Liver (tissue), 9 donors: ENCODE measurements around the gene NCS1. TPM values are rescaled to one million over a fixed set of nuclear protein-coding genes. Genes with fewer than 3 reads are reported as not detected.

ENCODE experiments used
- DNase-seq: peaks from one replicate; pipeline ENCODE4 v3.0.0-alpha.2; 2017; ENCODE audit warnings: low spot score
- H3K27ac ChIP-seq, 2 donors: one replicate each; pipeline ENCODE4 v1.7.0; 2013; ENCODE audit warnings: inconsistent platforms in 2 of 2, low read length in 2 of 2, control low read depth in 1 of 2, low read depth in 1 of 2, mild to moderate bottlenecking in 1 of 2
- H3K27me3 ChIP-seq, 4 donors: one replicate each; pipeline versions ENCODE4 v1.6.1 to v1.7.0; 2013; ENCODE audit warnings: low read length in 3 of 4, inconsistent platforms in 1 of 4, mild to moderate bottlenecking in 1 of 4, moderate library complexity in 1 of 4; ENCODE audit not compliant: control insufficient read depth in 4 of 4, insufficient read depth in 4 of 4
- H3K36me3 ChIP-seq, 4 donors: one replicate each; pipeline versions ENCODE4 v1.6.1 to v1.7.0; 2013; ENCODE audit warnings: low read length in 3 of 4, mild to moderate bottlenecking in 3 of 4, low read depth in 1 of 4, moderate library complexity in 1 of 4; ENCODE audit not compliant: control insufficient read depth in 4 of 4, insufficient read depth in 3 of 4
- H3K4me1 ChIP-seq, 4 donors: one replicate each; pipeline versions ENCODE4 v1.6.1 to v1.7.0; 2013; ENCODE audit warnings: low read length in 3 of 4, mild to moderate bottlenecking in 3 of 4, moderate library complexity in 1 of 4; ENCODE audit not compliant: control insufficient read depth in 4 of 4, insufficient read depth in 4 of 4
- H3K4me3 ChIP-seq, 3 donors: one replicate each; pipeline versions ENCODE4 v1.6.1 to v1.7.0; 2013; ENCODE audit warnings: low read length in 3 of 3, control low read depth in 1 of 3, low read depth in 1 of 3, mild to moderate bottlenecking in 1 of 3
- H3K9ac ChIP-seq, 2 donors: one replicate each; pipeline ENCODE4 v1.7.0; 2013; ENCODE audit warnings: low read length in 2 of 2, mild to moderate bottlenecking in 2 of 2, moderate library complexity in 2 of 2, control low read depth in 1 of 2, low read depth in 1 of 2
- H3K9me3 ChIP-seq, 4 donors: one replicate each; pipeline versions ENCODE4 v1.6.1 to v1.7.0; 2013; ENCODE audit warnings: low read length in 3 of 4; ENCODE audit not compliant: control insufficient read depth in 4 of 4
- ATF3 ChIP-seq: IDR thresholded peaks from 2 replicates; pipeline ENCODE4 v1.6.1; 2016; ENCODE audit warnings: antibody characterized with exemption
- EGR1 ChIP-seq, 2 donors: IDR thresholded peaks; 2 replicates each; pipeline ENCODE4 v1.6.1; 2016 to 2018; ENCODE audit warnings: antibody characterized with exemption in 2 of 2, low read depth in 2 of 2
- FOXA1 ChIP-seq: IDR thresholded peaks from 2 replicates; pipeline ENCODE4 v1.6.1; 2016; ENCODE audit warnings: antibody characterized with exemption
- GABPA ChIP-seq, 2 donors: IDR thresholded peaks in 1 of 2; conservative IDR thresholded peaks in 1 of 2; 2 replicates each; pipeline ENCODE4 v1.6.1; 2016; ENCODE audit warnings: antibody characterized with exemption in 2 of 2, mild to moderate bottlenecking in 1 of 2, moderate library complexity in 1 of 2
- HNF4A ChIP-seq, 2 donors: conservative IDR thresholded peaks; 2 replicates each; pipeline ENCODE4 v1.6.1; 2016; ENCODE audit warnings: antibody characterized with exemption in 2 of 2, mild to moderate bottlenecking in 2 of 2
- JUND ChIP-seq, 2 donors: IDR thresholded peaks; 2 replicates each; pipeline ENCODE4 v1.6.1; 2016; ENCODE audit warnings: antibody characterized with exemption in 2 of 2
- NR2F2 ChIP-seq: IDR thresholded peaks from 2 replicates; pipeline ENCODE4 v1.6.1; 2016; ENCODE audit warnings: antibody characterized with exemption
- RAD21 ChIP-seq, 2 donors: IDR thresholded peaks; 2 replicates each; pipeline ENCODE4 v1.6.1; 2016; ENCODE audit warnings: antibody characterized with exemption in 2 of 2, mild to moderate bottlenecking in 2 of 2
- RXRA ChIP-seq, 2 donors: IDR thresholded peaks; 2 replicates each; pipeline ENCODE4 v1.6.1; 2017 to 2018; ENCODE audit warnings: antibody characterized with exemption in 2 of 2, mild to moderate bottlenecking in 1 of 2
- SP1 ChIP-seq: IDR thresholded peaks from 2 replicates; pipeline ENCODE4 v1.6.1; 2018; ENCODE audit warnings: antibody characterized with exemption, mild to moderate bottlenecking
- TAF1 ChIP-seq: conservative IDR thresholded peaks from 2 replicates; pipeline ENCODE4 v1.6.1; 2016; ENCODE audit warnings: antibody characterized with exemption, mild to moderate bottlenecking
- YY1 ChIP-seq: IDR thresholded peaks from 2 replicates; pipeline ENCODE4 v1.6.1; 2016; ENCODE audit warnings: antibody characterized with exemption, mild to moderate bottlenecking
- WGBS: extraction: QIAGEN DNeasy Blood & Tissue Kit; methylation state at CpG from one replicate; pipeline ENCODE4 v1.1.7; 2013; 5-methylcytosine and 5-hydroxymethylcytosine counted together
- polyA plus RNA-seq, 2 donors: library from polyadenylated mRNA; stranded (reverse) in 1 of 2; unstranded in 1 of 2; fragments of 200-250 nt in 1 of 2; fragments of >200 nt in 1 of 2; fragmentation: Nextera tagmentation in 1 of 2; extraction: Ambion mirVana in 1 of 2; gene quantifications; one replicate each; pipeline versions ENCODE4 v1.2.1 to v1.2.3, GENCODE V29; 2013 to 2015
- total RNA-seq, 2 donors: library from RNA; depleted of rRNA; stranded (reverse); fragments of >200 nt; gene quantifications; one replicate each; pipeline ENCODE4 v1.2.3, GENCODE V29; 2014
- TF ChIP-seq, protein P1 (sequence below): fragments of 150-350 bp; IDR thresholded peaks from 2 replicates; pipeline ENCODE4 v1.5.1; 2017; ENCODE audit warnings: improper control_type of control experiment, low read depth, low read length; ENCODE audit not compliant: missing input control
- TF ChIP-seq, protein P2 (sequence below): IDR thresholded peaks from 2 replicates; pipeline ENCODE4 v1.6.1; 2016; ENCODE audit warnings: antibody characterized with exemption, mild to moderate bottlenecking
- TF ChIP-seq, protein P3 (sequence below): IDR thresholded peaks from 2 replicates; pipeline ENCODE4 v1.6.1; 2016; ENCODE audit warnings: antibody characterized with exemption
- donor health status: healthy.
- donor health status: healthy.
- donor health status: healthy.
- donor health status: healthy.
- donor health status: healthy.

NCS1 gene
- total and polyA plus RNA-seq, 4 donors, result 0.35 to 2.5 (median 1.2) TPM

DNA sequence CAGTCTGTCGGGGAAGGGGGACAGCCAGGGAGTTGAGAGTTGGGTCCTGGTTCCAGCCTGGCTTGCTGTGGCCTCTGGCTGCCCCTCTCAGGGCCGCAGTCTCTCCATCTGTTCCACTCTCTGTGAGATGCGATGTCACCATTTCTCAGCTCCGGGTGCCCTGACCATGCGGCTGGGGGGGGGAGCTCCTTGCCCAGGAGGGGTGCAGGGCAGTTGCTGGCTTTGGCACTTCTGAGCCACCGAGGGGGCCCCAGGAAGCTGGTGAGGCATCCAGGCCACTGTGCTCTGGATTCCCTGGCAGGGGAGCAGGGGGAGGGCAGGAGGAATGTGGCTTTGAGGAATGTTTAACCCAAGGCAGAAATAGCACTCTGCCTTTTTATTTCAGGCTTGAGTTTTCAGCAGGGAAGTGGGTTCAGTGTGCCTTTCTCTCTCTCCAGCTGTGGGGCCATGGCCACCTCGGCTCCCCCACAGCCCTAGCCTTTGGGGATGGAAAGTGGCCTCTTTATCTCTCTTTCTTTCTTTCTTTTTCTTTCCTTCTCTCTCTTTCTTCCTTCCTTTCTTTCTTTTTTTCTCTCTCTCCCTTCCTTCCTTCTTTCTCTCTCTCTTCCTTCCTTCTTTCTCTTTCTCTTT, 11.0 kb downstream of the NCS1 start:
- no peak overlapping the region for H3K4me3 ChIP-seq
- no peak overlapping the region for H3K9ac ChIP-seq
- TF ChIP-seq, protein P1, sequence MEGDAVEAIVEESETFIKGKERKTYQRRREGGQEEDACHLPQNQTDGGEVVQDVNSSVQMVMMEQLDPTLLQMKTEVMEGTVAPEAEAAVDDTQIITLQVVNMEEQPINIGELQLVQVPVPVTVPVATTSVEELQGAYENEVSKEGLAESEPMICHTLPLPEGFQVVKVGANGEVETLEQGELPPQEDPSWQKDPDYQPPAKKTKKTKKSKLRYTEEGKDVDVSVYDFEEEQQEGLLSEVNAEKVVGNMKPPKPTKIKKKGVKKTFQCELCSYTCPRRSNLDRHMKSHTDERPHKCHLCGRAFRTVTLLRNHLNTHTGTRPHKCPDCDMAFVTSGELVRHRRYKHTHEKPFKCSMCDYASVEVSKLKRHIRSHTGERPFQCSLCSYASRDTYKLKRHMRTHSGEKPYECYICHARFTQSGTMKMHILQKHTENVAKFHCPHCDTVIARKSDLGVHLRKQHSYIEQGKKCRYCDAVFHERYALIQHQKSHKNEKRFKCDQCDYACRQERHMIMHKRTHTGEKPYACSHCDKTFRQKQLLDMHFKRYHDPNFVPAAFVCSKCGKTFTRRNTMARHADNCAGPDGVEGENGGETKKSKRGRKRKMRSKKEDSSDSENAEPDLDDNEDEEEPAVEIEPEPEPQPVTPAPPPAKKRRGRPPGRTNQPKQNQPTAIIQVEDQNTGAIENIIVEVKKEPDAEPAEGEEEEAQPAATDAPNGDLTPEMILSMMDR, result no peak
- TF ChIP-seq YY1 (no peak), RXRA (IDR thresholded peaks at IDR 0.05) (peak in 1 of 2 donors; percentile 15), ATF3 (no peak), JUND (IDR thresholded peaks at IDR 0.05) (no peak), GABPA (IDR thresholded peaks at IDR 0.05 in 1 of 2, conservative IDR thresholded peaks at IDR 0.05 in 1 of 2) (no peak), NR2F2 (no peak), RAD21 (IDR thresholded peaks at IDR 0.05) (peak in 1 of 2 donors; percentile 6)
- TF ChIP-seq, protein P2, sequence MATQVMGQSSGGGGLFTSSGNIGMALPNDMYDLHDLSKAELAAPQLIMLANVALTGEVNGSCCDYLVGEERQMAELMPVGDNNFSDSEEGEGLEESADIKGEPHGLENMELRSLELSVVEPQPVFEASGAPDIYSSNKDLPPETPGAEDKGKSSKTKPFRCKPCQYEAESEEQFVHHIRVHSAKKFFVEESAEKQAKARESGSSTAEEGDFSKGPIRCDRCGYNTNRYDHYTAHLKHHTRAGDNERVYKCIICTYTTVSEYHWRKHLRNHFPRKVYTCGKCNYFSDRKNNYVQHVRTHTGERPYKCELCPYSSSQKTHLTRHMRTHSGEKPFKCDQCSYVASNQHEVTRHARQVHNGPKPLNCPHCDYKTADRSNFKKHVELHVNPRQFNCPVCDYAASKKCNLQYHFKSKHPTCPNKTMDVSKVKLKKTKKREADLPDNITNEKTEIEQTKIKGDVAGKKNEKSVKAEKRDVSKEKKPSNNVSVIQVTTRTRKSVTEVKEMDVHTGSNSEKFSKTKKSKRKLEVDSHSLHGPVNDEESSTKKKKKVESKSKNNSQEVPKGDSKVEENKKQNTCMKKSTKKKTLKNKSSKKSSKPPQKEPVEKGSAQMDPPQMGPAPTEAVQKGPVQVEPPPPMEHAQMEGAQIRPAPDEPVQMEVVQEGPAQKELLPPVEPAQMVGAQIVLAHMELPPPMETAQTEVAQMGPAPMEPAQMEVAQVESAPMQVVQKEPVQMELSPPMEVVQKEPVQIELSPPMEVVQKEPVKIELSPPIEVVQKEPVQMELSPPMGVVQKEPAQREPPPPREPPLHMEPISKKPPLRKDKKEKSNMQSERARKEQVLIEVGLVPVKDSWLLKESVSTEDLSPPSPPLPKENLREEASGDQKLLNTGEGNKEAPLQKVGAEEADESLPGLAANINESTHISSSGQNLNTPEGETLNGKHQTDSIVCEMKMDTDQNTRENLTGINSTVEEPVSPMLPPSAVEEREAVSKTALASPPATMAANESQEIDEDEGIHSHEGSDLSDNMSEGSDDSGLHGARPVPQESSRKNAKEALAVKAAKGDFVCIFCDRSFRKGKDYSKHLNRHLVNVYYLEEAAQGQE, result no peak
- TF ChIP-seq, protein P3, sequence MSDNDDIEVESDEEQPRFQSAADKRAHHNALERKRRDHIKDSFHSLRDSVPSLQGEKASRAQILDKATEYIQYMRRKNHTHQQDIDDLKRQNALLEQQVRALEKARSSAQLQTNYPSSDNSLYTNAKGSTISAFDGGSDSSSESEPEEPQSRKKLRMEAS, result no peak
- 64% methylated on average over 7 of the region's 7 CpGs for WGBS
- no peak overlapping the region for H3K27ac ChIP-seq
- no peak for DNase-seq
- H3K9me3 ChIP-seq, result no peaks in the 10 kb centered on the region
- H3K36me3 ChIP-seq, result no peaks in the 10 kb centered on the region
- no peaks in the 10 kb centered on the region for H3K4me1 ChIP-seq
- no peaks in the 10 kb centered on the region for H3K27me3 ChIP-seq

GRCh38 chr9:130185017-130185416, 12.8 kb downstream of the NCS1 start:
- H3K36me3 ChIP-seq, result no peaks in the 10 kb centered on the region
- H3K9me3 ChIP-seq, result no peaks in the 10 kb centered on the region
- H3K27me3 ChIP-seq, result no peaks in the 10 kb centered on the region
- WGBS, result 92% methylated on average over 15 of the region's 15 CpGs
- TF ChIP-seq SP1, result no peak
- TF ChIP-seq, protein P1, result no peak
- TF ChIP-seq YY1, result no peak
- TF ChIP-seq, protein P2, result no peak
- TF ChIP-seq EGR1 (IDR thresholded peaks at IDR 0.05; ENCODE audit: low read depth in 2 of 2), result no peak
- no peak for TF ChIP-seq ATF3
- no peak for TF ChIP-seq RAD21 (IDR thresholded peaks at IDR 0.05)
- no peak for TF ChIP-seq GABPA (IDR thresholded peaks at IDR 0.05 in 1 of 2, conservative IDR thresholded peaks at IDR 0.05 in 1 of 2)
- no peak for TF ChIP-seq HNF4A (conservative IDR thresholded peaks at IDR 0.05)
- no peak for TF ChIP-seq TAF1
- no peak for TF ChIP-seq FOXA1
- no peak for TF ChIP-seq JUND (IDR thresholded peaks at IDR 0.05)
- no peak overlapping the region for H3K27ac ChIP-seq
- DNase-seq, result no peak
- no peak overlapping the region for H3K4me3 ChIP-seq
- no peaks in the 10 kb centered on the region for H3K4me1 ChIP-seq
- H3K9ac ChIP-seq, result no peak overlapping the region
